HCEC 1CT (cell line): Measurements from ENCODE around the gene TUBG1.

ENCODE experiments used
- DNase-seq: peaks from one replicate; pipeline ENCODE4 v3.0.0-alpha.2; 2017

The TUBG1 gene

GRCh38 chr17:42609182-42609813 is at the start of gene TUBG1, which contains the start of gene RETREG3:
TSS of gene TUBG1 (plus strand) at chr17:42609683. CDS start at chr17:42609738, 55 bp downstream.
TSS of gene RETREG3 (minus strand) at chr17:42609374. CDS start at chr17:42609324, 50 bp downstream.
- peak; percentile 99 for DNase-seq

- no peak for DNase-seq
Measured at GRCh38 chr17:42560246-42560645, 49.2 kb upstream of the TUBG1 start.

DNA sequence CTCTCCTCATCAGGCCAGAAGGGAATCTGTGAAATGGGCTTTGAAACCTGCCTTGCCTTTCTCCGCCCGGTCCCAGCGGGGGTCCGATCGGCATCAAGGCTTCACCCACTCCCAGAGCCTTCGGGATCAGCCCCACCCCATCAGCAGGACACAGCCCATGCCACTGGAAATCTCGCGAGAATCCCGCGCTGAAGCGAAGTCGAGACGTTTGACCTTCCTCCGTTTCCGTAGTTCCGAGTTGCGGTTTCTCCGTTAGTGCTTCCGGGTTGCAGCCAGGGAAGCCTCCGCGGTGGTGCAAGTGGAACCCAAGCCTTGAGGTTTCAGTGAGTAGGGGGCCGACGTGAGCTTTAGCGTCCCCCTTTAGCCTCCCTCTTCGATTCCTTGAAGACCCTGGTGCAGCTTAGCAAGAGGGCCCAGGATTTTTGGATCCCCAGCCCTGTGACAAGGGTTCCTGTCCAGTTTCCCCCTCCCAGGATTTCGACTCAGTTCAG is 47.5 kb upstream of the TUBG1 start, which contains the start of gene COASY:
COASY (plus strand) TSS at position 252 of the 491 bp plus-strand sequence. CDS start 475 bp downstream, outside the sequence.
- peak; percentile 95 for DNase-seq

DNA sequence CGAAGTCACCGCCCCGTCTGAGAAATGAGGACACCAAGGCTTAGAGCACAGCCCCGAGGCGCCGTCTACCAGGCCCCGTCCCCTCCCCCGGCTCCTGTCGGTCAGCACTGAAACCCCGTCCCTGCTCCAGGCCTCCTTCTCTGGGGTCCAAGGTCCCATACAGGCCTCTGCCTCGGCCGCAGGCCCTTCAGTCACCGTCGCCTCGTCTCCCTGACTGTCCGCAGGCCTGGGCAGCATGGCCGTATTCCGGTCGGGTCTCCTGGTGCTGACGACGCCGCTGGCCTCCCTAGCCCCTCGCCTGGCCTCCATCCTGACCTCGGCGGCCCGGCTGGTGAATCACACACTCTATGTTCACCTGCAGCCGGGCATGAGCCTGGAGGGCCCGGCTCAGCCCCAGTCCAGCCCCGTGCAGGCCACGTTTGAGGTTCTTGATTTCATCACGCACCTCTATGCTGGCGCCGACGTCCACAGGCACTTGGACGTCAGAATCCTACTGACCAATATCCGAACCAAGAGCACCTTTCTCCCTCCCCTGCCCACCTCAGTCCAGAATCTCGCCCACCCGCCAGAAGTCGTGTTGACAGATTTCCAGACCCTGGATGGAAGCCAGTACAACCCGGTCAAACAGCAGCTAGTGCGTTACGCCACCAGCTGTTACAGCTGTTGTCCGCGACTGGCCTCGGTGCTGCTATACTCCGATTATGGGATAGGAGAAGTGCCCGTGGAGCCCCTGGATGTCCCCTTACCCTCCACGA is 46.9 kb upstream of the TUBG1 start:
- no peak for DNase-seq

DNA sequence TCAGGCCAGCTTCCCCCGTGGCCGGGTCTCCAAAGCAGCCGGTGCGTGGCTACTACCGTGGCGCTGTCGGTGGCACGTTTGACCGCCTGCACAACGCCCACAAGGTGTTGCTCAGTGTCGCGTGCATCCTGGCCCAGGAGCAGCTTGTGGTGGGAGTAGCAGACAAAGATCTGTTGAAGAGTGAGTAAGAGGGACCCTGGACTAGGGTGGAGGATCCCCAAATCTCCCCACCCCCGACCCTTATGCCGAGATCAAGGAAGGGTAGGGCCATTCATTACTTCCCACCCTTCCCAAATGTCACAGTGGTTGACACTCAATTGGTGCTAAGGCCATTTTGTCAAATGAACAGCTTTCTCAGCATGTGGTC is 46.4 kb upstream of the TUBG1 start:
- no peak for DNase-seq

DNA sequence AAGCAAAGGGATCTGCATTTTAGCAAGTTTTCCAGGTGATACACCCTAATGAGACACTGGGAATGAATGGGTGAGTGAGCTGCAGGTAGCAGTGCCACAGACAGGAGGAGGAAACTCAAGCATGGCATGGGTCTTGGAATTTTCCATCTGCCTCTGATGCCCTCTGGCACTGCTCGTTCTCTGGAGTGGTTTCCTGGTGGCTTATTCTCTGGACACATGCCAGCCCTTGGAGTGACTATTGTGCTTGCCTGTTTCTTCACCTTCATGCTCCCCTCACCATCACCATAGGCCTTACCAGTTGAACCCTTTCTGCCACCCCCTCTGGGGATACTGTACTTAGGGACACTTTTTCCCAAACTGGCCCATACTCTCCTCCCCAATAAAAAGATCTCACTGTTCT is 45.9 kb upstream of the TUBG1 start:
- DNase-seq, result no peak

GRCh38 chr17:42563950-42564349 is 45.5 kb upstream of the TUBG1 start:
- DNase-seq, result no peak

DNA sequence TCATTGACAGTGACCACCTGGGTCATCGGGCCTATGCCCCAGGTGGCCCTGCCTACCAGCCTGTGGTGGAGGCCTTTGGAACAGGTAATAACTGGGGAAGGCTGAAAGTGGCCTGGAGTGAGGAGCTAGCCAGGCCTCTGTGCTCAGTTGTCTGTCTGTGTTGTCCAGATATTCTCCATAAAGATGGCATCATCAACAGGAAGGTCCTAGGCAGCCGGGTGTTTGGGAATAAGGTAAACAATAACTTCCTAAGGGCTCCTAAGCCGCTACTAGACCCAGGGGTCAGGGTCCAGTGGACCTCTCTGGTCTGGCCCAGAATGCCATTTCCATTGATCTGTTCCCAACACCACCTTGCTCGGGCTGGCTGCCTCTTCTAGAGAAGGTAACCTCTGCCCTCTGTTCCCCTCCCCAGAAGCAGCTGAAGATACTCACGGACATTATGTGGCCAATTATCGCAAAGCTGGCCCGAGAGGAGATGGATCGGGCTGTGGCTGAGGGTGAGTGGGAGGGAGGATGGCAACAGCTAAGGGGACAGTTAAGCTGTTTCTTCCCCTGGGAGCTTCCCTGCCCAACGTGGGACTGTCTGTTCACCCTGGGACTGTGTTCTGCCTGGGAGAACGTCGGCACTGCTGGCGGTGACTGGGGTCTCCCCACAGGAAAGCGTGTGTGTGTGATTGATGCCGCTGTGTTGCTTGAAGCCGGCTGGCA is 44.5 kb upstream of the TUBG1 start:
- DNase-seq, result no peak

DNA sequence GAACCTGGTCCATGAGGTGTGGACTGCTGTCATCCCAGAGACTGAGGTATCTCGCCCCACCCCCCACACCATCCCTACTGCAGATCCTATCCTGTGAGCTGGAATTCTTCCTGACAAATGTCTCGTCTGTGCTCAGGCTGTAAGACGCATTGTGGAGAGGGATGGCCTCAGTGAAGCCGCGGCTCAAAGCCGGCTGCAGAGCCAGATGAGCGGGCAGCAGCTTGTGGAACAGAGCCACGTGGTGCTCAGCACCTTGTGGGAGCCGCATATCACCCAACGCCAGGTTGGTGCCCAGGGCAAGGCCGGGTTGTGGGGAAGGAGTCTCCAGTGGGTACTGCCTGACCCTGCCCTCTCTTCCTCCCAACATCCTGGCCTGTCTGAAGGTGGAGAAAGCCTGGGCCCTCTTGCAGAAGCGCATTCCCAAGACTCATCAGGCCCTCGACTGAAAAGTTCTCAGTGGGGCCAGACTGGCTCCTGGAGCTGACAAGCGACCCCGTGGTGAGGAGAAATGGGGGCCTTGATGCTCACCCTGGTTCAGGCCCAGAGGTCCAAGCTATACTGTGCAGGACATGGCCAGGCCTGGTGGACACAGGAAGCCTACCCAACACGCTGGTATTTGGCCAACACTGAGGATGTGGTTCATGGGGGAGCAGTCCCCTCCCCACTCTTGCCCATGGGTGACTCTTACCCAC is 43.8 kb upstream of the TUBG1 start:
- no peak for DNase-seq

DNA sequence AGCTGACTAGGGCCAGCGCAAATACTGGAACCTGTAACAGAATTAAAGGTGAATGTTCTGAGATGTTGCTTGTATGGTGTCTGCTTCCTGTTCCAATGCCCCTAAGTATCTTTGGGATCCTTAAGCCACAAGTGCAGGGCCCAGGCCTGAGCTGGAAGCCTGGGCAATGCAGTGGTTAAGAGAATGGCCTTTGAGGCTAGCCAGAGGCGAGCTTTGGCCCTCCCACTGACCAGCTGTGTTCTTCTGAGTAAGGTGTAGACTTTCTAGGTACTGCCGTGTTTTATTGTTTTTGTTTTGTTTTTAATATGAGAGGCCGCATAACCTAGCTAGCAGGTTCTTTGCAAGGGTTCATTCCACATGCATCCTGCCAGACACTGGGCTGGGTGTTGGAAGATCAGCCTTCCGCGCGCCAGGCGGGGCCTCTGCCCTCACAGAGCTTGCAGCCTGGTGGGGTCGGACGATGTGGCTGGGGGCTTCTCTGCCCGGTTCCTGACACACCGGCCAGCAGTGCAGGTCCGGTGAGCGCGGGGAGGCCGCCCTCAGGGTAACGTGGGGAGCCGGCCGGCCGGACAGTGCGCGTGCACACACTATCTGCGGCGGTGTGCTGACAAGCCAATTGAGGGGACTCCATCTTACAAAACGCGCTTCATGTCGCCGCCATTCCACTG is 43.1 kb upstream of the TUBG1 start:
- no peak for DNase-seq

- DNase-seq, result peak; percentile 86
Measured at GRCh38 chr17:42566883-42567573, 42.5 kb upstream of the TUBG1 start, which contains the start of gene MLX. TSS of gene MLX (plus strand) at chr17:42567100. CDS start at chr17:42567125, 25 bp downstream.

DNA sequence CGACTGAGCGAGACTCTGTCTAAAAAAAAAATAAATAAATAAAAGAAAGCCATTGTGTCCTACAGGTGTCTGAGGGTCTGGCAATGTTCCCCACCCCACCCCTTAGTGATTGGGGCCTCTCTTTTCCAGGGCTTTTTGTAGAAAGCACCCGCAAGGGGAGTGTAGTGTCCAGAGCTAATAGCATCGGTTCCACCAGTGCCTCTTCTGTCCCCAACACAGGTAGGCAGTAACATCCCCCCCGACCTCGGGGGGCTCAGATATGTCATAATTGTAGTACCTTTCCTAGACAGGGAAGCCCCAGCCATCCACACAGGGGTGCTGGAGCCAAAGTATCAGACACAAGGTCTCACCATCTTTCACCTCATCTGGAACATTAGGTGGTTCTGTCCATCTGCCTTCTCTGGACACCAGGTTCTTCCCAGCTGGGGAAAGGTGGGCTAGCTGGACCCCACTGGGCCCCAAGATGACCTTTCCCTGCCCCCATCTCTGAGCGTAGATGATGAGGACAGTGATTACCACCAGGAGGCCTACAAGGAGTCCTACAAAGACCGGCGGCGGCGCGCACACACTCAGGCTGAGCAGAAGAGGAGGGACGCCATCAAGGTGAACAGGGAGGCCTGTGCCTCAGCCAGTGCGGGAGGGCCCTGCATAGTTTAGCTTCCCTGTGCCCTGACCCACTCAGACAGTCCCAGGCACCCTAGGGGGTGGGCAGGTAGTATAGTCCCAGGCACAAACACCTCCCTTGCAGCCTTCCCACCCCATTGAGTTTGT is 41.0 kb upstream of the TUBG1 start:
- DNase-seq, result no peak

DNA sequence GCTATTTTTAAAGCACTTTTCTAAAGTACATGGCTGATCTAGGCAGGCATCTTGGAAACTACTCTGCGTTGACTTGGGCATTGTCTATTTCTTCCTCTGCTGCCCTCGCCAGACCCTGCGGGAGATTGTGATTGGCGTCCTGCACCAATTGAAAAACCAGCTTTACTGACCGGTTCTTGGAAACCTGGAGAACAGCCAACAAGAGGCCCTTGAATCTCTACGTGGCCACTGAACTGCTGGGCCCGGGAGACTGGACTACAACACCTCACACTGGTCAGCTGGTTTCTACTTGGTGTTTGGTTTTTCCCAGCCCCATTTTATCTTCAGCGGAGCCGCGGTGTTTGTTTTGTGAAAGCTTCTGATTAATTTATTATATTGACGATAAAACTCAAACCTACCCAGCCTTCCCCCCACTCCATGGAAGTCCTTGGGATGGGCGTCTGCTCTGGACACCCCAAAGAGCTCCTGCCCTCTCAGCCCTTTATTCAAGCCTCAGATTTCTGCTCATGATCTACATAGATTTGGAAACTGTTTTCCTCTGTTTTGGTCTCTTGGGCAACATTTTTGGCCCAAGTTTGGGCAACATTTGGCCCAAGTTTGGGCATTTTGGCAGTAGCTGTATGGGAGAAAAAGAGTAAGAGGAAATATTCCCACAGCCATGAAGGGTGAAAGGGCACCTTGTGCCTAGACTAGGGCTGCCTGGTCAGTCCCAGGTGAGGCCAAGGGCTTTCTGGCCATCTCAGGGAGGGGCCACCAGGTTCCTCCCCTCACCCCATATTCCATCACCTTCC is 37.9 kb upstream of the TUBG1 start:
- no peak for DNase-seq

- DNase-seq, result no peak
Measured at GRCh38 chr17:42573095-42573494, 36.4 kb upstream of the TUBG1 start.

- DNase-seq, result no peak
Measured at GRCh38 chr17:42574463-42574862, 35.0 kb upstream of the TUBG1 start.

DNA sequence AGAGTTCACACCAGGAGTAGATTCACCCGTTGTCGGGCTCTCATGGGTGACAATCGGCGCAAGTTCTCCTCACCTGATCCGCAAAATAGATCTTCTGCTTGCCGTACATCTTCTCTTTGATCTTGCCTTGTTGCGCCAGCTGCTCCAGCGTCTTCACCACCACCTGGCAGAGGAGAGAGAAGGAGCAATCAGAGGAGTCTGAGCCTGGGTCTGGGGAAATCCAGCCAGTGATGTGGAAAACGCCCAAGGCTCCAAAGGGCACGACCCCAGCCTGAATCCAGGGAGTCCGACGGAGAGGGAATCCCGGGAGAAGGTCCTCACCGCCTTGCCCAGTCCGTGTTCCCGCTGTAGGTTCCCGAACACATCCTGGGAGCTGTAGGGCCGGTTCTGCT is 32.3 kb upstream of the TUBG1 start:
- no peak for DNase-seq

GRCh38 chr17:42577532-42578281 is 31.8 kb upstream of the TUBG1 start, which contains the start of gene PSMC3IP:
TSS of gene PSMC3IP (minus strand) at chr17:42577729. CDS start at chr17:42577686, 43 bp downstream.
- DNase-seq, result peak; percentile 95

DNA sequence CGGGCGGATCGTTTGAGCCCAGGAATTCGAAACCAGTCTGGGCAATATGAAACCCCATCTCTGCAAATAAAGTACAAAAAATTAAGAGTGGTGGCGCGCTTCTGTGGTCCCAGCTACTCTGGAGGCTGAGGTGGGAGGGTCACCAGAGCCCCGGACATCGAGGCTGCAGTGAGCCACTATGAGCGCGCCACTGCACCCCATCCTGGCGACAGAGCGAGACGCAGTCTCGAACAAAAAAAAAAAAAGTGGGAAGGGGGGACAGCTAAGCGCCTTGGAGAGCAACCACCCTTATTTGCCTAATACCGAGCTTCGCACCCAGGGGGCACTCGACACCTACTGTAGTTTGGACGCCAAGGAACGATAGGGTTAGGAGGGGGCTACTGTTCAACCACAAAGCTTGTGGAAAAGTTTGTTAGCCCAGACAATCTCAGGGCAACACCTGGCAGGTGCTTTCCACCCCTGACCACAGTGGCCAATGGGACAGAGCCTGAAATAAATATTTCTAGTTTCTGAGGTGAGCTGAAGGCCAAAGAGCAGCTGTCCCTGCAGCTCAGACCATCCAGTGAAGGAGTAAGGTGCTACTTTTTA is 31.1 kb upstream of the TUBG1 start:
- peak; percentile 57 for DNase-seq
